HG02981 (cell line): ENCODE results near the gene CRYBB1.

Experiments used
- ATAC-seq: cut with Tn5 transposase; IDR thresholded peaks from one replicate; pipeline ENCODE4 v1.9.1; 2021; ENCODE audit warnings: mild to moderate bottlenecking, moderate library complexity; ENCODE audit not compliant: unreplicated experiment

CRYBB1 gene

DNA sequence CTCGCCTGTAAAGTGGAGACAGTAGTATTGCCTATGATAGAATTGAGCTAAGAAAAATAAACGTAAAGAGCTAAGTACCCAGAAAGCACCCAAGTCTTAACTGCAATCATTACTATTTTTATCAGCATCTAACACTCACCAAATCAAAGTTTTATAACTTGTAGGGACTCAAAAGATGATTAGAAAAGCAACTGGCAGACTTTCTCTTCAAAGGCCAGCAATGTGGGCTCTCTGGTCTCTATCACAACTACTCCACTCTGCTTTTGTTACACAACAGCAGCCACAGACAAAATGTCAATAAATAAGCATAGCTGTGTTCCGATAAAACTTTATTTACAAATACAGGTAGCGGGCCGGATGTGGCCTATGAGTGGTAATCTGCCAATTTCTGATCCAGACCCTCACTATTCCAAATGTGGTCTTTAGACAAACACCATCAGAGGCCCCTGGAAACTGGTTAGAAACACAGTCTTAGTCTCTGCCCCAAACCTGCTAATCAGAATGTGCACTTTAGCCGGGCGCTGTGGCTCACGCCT is 36.1 kb downstream of the CRYBB1 start:
- no peak for ATAC-seq

DNA sequence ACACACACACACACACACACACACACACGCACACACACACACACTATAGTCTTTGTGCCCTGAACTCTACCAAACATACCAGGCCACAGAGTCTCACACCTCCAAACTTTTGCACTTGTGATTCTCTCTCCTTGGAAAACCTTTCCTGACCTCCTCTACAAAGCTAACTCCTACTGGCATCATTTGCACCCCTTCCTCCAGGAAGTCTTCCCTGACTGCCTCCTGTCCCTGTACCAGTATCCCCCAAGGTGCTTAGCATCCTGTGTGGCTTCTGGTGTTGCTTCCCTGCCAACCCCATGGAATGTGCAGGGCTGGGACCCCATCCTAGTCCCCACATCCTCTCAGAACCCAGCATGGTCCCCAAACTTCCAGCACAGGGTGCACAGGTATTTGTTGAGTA is 36.8 kb downstream of the CRYBB1 start:
- ATAC-seq, result no peak

DNA sequence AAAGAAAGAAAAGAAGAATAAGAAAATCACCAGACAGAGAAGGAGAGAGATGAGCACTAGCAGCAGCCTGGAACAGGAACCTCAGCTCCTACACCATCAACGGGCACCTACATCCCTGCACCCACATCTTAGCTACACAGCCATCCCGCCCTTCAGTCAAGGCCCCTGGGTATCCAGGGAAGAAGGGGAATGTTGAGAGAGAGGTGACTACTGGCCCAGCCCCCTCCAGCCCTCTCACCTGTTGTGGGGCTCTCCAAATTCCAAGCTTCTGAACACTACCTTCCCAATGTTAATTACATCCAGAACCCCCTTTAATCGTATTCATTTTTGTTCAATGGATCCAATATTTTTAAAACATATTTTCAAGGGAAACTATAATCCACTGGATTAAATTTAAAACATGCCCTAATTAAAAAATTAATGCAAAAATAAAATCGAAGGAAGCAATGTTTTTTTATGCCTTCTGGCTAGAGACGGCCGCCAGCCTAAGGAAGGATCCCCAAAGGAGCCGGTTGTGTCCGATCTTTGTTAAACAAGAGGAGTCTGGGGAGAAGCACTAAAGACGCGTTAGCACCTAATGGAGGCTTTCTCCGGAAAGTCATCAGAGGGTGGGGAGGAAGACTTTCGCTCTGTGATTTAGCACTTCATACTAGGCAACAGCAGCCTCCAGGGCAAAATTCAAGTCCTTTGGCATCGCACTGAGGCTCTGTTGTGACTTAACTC is 37.4 kb downstream of the CRYBB1 start:
- ATAC-seq, result no peak

DNA sequence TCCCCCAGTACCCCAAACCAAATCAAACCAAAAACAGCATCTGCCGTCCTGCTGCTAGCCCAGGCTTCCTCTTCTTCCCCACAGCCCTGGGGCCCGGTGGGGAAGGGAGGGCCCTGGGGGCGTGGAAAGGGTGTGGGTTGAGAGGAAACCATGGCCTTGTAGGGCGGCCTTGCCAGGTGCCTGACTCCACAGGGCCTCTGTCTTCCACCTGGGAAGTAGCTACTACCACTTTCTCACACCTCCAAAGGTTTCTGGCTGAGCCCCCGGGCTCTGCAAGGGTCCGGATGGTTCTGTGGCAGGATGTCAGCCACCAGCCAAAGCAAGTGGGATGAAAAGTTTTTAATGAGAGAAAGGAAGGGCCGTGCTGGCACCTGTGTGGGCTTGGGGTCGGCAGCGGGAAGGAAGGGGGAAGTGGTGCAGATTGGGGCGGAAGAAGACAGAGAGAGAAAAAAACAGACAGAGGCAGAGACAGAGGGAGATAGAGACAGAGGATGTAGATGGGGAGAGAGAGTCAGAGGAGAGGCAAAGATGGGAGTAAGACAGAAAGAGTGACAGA is 38.4 kb downstream of the CRYBB1 start:
- ATAC-seq, result peak; percentile 67

DNA sequence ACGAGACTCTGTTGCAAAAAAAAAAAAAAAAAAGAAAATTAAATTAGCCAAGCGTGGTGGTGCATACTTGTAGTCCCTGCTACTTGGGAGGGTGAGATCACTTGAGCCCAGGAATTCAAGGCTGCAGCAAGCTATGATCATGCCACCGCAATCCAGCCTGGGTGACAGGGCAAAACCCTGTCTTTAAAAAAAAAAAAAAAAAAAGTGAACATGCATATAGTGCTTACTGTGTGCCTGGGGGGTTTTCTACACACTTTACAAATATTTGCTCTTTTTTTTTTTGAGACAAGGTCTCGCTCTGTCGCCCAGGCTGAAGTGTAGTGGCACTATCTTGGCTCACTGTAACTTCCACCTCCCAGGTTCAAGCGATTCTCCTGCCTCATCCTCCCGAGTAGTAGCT is 40.7 kb downstream of the CRYBB1 start:
- no peak for ATAC-seq

DNA sequence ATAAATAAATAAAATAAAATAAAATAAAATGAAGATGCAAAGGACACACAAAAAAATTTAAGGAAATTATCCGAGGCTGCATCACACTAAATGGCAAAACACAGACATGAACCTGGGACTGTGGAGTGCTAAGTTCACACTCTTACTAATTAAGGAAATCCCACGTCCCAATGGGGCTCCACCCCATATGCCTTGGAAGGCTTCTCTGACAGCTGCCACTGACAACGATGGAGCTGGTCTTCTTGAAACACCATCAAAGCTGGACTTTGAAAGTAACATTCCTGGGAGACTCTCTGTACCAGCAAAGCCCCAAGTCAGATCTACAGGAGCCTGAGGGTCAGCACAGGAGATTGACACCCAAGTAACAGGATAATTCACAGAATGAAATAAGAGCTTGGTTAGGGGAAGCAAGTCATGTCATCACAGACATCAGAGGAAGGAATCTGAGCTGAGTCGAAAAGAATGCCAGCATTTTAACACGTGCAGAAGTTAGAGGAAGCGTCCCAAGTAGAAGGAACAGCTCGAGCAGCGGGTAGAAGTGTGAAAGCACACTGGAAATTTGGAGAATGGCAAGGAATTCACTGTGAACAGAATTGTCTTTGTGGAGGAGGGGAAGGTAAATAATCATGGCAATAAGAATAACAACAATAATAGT is 41.7 kb downstream of the CRYBB1 start:
- no peak for ATAC-seq

DNA sequence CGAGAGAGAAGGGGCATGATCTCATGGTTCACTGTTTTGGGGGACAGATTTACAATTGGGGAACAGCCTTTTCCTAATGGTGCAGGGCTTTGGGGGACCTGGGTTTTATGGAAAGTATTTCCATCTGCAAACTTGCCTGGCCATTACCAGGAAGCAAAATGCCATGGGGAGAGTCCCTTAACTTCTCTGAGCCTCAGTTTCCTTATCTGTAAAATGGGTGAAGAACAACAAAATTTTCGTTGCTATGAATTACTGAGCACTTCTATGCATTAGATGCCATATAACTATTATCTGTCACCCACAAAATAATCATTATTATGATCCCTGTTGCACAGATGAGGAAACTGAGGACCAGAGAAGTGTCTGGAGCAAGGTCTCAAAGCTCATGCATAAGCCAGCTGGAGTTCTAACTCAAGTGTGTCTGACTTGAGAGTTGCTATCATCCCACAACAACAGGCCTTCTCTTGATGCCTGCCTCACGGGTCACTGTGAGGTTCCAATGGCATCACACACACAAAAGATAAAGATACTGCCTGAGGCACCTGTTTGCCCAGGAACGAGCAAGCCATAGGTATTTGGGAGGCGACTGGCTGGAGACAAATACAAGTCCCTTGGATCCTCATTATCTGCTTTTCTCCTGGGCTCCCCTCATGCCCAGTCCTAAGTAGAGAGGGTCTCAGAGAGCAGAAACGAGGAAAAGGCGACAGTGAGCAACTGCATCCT is 43.7 kb downstream of the CRYBB1 start:
- no peak for ATAC-seq

DNA sequence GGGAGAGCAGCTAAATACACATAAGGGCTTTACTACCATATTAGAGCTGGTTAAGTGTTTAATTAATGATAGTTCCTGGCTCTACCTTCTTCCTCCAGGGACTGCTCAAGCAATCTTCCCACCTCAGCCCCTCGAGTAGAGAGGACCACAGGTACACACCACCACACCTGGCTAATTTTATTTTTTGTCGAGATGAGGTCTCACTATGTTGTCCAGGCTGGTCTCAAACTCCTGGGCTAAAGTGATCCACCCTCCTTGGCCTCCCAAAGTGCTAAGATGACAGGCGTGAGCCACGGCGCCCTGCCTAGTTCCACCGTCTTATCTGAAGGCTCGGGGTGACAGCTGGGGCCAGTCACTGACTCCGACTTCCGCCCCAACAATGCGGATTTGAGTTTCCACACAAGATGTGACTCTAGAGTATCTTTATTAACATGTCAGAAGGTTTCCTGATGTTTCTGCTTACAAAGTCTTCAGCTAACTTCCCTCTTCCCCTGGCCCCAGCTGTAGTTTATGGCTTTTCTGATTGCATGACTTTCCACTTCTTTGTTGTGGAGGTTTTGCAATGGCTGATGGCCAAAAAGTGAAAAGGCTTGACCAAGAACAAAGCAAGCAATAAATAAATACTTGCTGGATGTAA is 44.7 kb downstream of the CRYBB1 start:
- ATAC-seq, result no peak

DNA sequence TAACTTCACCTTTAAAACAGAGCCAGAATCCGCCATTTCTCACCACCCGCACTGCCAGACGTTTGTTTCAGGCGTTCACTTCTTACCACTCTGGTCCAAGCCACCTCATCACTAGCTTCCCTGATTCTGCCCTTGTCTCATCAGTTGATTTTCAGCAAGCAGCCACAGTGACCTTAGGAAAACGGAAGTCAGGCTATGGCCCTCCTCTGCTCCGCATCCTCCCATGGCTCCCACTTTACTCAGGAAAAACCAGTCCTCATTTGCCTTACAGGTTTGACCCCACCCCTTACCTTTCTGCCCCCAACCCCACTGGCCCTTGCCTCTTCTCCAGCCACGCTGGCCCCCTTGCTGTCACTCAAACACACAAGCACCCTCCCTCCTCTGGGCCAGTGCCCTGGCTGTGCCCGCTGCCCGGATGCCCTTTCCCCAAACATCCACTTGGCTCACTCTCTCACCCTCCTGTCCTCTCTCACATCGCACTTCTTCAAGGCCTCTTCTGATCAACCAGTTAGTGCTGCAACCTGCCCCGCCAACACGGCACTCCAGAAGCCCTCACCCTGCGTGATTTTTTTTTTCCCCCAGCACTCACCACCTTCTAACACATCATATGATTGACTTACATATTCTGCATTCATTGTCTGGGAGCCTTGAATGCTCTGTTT is 46.8 kb downstream of the CRYBB1 start:
- no peak for ATAC-seq

DNA sequence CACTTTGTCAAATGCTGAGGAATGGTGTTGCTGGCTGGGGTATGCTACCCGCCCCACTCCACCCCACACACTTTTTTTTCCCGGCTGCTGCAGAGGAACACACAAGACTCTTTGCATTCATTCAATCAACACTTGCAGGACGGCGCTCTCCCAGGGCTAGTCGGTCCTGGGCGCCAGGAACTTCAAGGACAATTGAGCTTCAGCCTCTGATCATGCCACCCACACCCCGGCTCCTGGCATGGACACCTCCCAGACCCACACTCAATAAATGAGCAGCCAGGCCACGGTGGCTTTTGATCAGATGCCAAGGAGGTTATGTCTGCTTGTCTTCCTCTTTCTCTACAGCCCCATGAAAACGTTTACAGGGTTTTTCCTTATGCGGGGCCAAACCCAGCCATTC is 47.7 kb downstream of the CRYBB1 start:
- ATAC-seq, result no peak

DNA sequence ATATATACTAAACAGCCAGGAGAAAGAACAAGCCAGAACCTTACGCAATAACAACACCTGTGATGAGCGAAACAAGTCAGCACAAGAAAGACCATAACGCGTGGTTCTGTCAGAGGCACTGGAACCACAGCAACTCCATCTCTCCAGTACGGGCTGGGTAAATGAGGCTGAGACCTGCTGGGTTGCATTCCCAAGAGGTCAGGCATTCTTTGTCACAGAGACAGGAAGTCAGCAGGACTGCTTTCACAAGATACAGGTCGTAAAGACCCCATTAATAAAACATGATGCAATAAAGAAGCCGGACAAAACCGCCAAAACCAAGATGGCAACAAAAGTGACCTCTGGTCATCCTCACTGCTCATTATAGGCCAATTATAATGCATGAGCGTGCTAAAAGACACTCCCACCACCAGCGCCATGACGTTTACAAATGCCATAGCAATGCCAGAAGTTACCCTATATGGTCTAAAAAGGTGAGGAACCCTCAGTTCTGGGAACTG is 49.6 kb downstream of the CRYBB1 start:
- ATAC-seq, result no peak

DNA sequence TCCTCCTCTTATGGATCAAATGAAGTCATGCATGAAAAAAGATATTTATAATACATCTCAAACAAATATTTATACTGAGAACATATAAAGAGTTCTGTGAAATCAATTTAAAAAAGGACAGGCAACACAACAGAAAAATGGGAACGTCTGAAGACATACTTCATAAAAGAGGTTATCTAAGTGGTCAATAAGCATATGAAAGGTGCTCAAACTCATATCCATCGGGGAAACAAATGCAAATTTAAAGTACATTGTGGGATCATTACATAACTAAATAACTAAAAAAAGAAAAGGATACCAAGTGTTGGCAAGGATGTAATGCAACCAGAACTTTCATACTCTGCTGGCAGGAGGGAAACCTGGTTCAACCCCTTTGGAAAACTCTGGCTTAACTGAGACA is 50.2 kb downstream of the CRYBB1 start:
- no peak for ATAC-seq

DNA sequence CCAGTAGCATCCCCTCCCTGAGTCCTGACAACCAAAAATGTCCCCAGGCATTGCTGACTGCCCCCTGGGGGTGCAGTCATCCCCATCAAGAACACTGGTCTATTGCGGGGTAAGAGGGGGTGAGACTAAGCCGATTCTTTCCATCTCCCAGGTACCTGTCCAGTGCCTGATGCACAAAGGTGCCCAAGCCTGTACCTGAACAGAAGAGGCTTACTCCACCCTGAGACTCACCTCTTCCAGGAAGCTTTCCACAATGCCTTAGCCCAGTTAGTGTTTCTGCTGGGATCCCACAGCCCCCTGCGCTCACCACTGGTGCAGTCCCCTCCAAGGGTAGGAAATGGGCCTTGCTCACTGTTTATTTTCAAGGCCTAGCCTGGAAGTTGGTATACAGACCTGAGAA is 50.8 kb downstream of the CRYBB1 start:
- no peak for ATAC-seq

DNA sequence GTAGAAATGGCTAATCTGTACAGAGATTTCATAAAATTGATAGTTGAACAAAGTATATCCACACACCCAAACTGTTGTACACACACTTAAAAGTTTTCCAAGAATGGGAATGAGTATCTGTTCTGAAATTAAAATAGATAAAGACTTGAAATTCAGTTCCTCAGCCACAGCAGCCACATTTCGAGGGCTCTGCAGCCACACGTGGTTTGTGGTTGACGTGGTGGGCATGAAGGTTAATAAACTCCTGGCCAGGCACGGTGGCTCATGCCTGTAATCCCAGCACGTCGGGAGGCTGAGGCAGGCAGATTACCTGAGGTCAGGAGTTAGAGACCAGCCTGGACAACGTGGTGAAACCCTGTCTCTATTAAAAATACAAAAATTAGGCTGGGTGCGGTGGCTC is 51.9 kb downstream of the CRYBB1 start:
- no peak for ATAC-seq

DNA sequence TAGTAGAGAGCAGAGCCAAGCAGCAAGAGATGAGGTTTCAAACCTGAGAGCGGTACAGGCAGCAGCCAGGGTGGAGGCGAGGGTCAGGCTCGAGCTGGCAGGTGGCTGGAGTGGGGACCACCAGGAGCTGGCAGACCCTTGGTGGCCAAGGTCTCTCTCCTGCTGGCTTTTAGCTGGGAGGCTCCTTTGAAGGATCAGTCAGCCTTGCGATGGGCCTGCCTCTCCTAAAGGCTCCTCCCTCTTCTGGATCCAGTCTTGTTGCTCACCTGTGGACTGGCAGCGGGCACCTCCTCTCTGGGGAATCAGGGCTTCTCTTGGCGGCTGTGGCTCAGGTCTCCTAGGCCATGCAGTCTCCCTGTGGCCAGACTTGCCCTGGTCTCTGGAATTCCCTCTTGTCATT is 52.6 kb downstream of the CRYBB1 start:
- ATAC-seq, result no peak

DNA sequence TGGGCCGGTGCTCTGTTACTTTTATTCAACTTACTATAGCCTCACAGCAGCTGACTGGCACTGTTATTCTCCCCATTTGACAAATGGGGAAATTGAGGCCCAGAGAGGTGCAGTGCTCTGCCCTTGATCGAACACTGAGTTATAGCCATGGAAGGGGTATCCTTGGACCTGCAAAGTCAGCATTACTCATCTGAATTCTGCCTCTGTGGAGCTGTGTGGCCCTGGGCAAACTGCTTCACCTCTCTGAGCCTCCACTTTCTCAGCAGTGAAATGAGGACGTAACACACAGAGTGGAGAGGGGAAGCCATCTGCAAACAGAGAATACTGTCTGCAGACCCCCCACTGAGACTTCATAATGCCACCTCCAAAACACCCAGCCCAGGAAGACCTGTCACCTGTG is 53.2 kb downstream of the CRYBB1 start:
- ATAC-seq, result no peak

DNA sequence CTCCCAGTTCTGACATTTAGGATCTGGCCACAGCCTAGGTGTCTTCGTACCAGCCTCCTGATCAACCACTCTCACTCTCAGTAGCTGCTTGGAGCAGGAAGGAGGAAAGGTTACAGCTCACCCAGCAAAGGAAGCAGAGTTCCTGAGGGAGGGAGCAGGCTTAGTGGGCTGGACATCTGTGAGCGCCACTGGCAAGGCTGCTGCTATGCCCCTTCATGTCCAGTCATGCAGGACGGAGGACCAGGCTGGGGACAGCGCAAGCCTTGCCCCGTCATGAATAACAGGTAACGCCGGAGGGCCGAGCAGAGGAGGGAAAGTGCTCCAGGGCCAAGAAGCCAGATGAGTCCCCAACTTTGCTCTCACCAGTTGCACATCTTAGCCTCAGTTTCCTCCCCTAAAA is 53.6 kb downstream of the CRYBB1 start:
- ATAC-seq, result no peak

DNA sequence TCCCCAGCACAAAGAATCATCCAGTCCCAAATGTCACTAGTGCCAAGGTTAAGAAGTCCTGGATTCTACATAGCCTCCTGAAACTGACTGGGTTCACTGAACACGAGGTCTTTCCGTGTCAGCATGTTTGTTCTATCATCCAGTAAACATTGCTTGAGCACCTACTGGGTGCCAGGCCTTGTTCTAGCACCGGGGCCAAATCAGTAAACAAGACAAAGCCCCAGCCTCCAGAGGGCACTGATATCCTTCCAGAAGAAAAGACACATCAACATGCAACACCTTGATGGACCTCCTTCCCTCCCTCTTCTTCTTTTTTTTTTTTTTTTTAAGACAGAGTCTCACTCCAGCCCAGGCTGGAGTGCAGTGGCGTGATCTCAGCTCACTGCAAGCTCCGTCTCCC is 54.8 kb downstream of the CRYBB1 start:
- no peak for ATAC-seq

DNA sequence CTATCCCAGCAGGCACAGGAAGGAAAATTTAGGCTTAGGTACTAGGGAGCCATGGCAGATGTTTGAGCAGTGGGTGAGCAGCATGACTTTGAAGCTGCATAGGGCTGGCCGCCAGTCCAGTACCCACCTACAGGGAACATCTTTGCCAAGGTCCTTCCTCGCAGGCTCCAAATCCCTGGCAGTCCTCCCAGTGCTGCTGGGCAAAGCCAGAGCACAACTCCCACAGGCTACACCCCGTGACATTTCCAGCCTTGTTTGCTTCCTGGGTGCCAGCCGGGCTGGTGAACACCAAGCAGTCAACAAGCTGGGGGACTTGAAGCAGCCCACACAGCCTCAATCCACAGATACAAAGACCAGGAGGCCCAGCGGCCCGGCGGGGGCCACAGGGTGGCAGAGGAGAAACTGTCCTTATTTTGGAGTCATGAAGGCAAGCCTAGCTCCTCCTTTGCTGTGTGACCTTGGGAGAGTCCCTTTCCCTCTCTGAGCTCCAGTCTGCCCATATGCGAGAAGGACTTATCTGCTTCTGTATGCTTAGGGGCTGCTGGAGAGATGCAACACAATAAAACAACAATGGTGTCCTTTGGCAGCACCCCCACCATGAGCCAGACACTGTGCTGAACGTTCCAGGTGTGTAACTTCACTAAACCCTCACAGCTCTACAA is 55.9 kb downstream of the CRYBB1 start:
- no peak for ATAC-seq
